ENCODE results near the gene RAPGEF3. TPM values are rescaled to one million over a fixed set of nuclear protein-coding genes. Genes with fewer than 3 reads are reported as not detected.
A peak's percentile ranks its signal among the peaks of the same experiment; 100 is the strongest.

The RAPGEF3 gene
- total and polyA plus RNA-seq, 9 of the 15 experiments (the other 6 are each of a cell fraction or from before 2014, with no cell fraction given), result 0.03 to 0.78 (median 0.37) TPM; not detected in 1

- TF ChIP-seq NFYB (IDR thresholded peaks at IDR 0.05; ENCODE audit: extremely low read depth, insufficient read length), result no peak
- no peak for TF ChIP-seq MXD1 (CRISPR knock-in tag; IDR thresholded peaks at IDR 0.05; ENCODE audit: borderline replicate concordance, poor library complexity, severe bottlenecking)
- peak; percentile 70; the same call in 1 of the 2 replicates for TF ChIP-seq LCOR (CRISPR knock-in tag; IDR thresholded peaks at IDR 0.05)
- no peak for TF ChIP-seq STAT5B (CRISPR knock-in tag; IDR thresholded peaks at IDR 0.05)
- peak; percentile 64 for TF ChIP-seq ZNF395 (CRISPR knock-in tag; IDR thresholded peaks at IDR 0.05)
- no peak for TF ChIP-seq ELF2 (CRISPR knock-in tag; IDR thresholded peaks at IDR 0.05)
- no peak for TF ChIP-seq CREB3L1 (IDR thresholded peaks at IDR 0.05; ENCODE audit: borderline replicate concordance, low read depth)
- TF ChIP-seq ZBTB8A (IDR thresholded peaks at IDR 0.05; ENCODE audit: partially characterized antibody), result no peak
- peak; percentile 97 for TF ChIP-seq CBFA2T2 (conservative IDR thresholded peaks at IDR 0.05)
- 0 out of 2 replicates have a peak, but pooled peaks have one; percentile 18 for TF ChIP-seq CHD2 (IDR thresholded peaks at IDR 0.05; ENCODE audit: low read depth, low read length)
- peak; percentile 91 for TF ChIP-seq EP300 (IDR thresholded peaks at IDR 0.05; ENCODE audit: low read length)
- TF ChIP-seq TCFL5 (CRISPR knock-in tag; conservative IDR thresholded peaks at IDR 0.05), result no peak
- peak; percentile 89 for TF ChIP-seq TFAP4 (CRISPR knock-in tag; IDR thresholded peaks at IDR 0.05; ENCODE audit: borderline replicate concordance)
- no peak for TF ChIP-seq PCBP2 (IDR thresholded peaks at IDR 0.05; ENCODE audit: low read depth, low read length, poor library complexity, severe bottlenecking)
- TF ChIP-seq RAD21 (CRISPR knock-in tag; conservative IDR thresholded peaks at IDR 0.05 in 1 of 2, IDR thresholded peaks at IDR 0.05 in 1 of 2), result no peak
- TF ChIP-seq CC2D1A (IDR thresholded peaks at IDR 0.05), result peak; percentile 61; the same call in 1 of the 2 replicates
- no peak for TF ChIP-seq ARID3B (CRISPR knock-in tag; IDR thresholded peaks at IDR 0.05; ENCODE audit: borderline replicate concordance)
- TF ChIP-seq RHOXF2B (CRISPR knock-in tag; conservative IDR thresholded peaks at IDR 0.05), result no peak
- peak; percentile 71; the same call in 1 of the 2 replicates for TF ChIP-seq MYC (IDR thresholded peaks at IDR 0.05; ENCODE audit: low read depth, low read length)
- TF ChIP-seq MYC (CRISPR knock-in tag; IDR thresholded peaks at IDR 0.05; ENCODE audit: borderline replicate concordance, low read depth), result no peak
- TF ChIP-seq FOSL1 (tag; conservative IDR thresholded peaks at IDR 0.05), result 0 out of 2 replicates have a peak, but pooled peaks have one; percentile 35
- peak; percentile 90 for TF ChIP-seq TAL1 (IDR thresholded peaks at IDR 0.05)
Observed at GRCh38 chr12:47777741-47778558, 19.3 kb upstream of the RAPGEF3 start (continued).
